ENCODE results near the gene ABCA8. TPM values are rescaled to one million over a fixed set of nuclear protein-coding genes. Genes with fewer than 3 reads are reported as not detected.

ABCA8 gene
- total RNA-seq, 1 donor from 2014 or later = 2.6 TPM

DNA sequence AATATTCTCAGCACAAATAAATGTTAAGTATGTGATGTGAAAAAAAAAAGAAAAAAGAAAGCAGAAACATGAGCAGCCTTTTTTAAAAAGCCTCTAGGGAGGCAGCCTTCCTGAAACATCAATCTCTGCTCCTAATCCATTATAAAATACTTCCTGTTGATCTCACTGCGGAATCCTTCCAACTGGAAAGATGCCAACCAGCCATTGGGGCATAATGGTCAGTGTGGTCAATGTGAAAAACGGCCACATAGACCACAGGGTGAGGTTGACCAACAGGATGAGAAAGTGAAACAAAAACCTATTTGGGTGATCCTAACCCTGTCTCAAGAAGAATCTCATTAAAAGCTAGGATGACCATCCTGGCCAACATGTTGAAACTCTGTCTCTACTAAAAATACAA lies 26.1 kb upstream of the ABCA8 start:
- Mint-ChIP-seq H3K27ac (no peak overlapping the region), H3K4me3 (no peak overlapping the region), H3K36me3 (no peaks in the 10 kb centered on the region), H3K4me1 (peaks cover 2% of the 10 kb centered on the region), H3K9me3 (peaks cover 4% of the 10 kb centered on the region), H3K27me3 (ENCODE audit: low read depth) (peaks cover 28% of the 10 kb centered on the region)
- TF ChIP-seq CTCF (IDR thresholded peaks at IDR 0.05; ENCODE audit: unreplicated experiment) = no peak
- DNase-seq (ENCODE audit: low spot score in 2 of 2, unreplicated experiment in 2 of 2) = no peak

- DNase-seq (ENCODE audit: low spot score in 2 of 2, unreplicated experiment in 2 of 2) = no peak
- no peak for TF ChIP-seq CTCF (IDR thresholded peaks at IDR 0.05; ENCODE audit: unreplicated experiment)
- peaks cover 4% of the 10 kb centered on the region for H3K9me3 Mint-ChIP-seq
- H3K4me1 Mint-ChIP-seq = no peaks in the 10 kb centered on the region
- H3K27me3 Mint-ChIP-seq (ENCODE audit: low read depth) = peaks cover 26% of the 10 kb centered on the region
- no peak overlapping the region for H3K4me3 Mint-ChIP-seq
- no peak overlapping the region for H3K27ac Mint-ChIP-seq
- H3K36me3 Mint-ChIP-seq = no peaks in the 10 kb centered on the region
Measured at GRCh38 chr17:68973098-68973846, 18.1 kb upstream of the ABCA8 start.

DNA sequence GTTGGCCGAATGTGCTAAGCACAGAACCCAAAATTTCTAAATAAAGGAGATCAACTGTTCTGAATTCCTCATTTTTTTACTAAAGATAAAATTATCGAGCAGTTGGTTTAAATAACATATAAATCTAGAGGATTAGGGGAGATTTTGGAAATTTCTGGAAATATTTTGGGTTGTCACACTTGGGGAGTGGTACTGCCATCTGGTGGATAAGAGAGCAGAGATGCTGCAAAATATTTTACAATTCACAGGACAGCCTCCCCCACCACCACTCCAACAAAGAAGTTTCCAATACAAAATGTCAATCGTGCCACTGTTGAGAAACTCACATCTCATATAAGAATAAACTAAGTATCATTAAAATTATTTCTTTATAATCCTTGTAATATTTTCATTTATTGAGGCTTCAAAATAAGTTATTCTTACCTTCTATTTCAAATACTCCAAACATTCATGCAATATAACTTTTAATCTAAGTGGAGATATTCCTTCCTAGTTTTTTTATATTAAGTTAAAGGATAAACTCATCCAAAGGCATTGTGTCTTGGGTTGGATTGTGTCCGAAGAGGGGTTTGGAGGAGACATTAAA lies 17.0 kb upstream of the ABCA8 start:
- Mint-ChIP-seq H3K27ac (no peak overlapping the region), H3K27me3 (ENCODE audit: low read depth) (peaks cover 28% of the 10 kb centered on the region), H3K4me1 (no peaks in the 10 kb centered on the region), H3K9me3 (no peaks in the 10 kb centered on the region), H3K4me3 (no peak overlapping the region), H3K36me3 (no peaks in the 10 kb centered on the region)
- no peak for DNase-seq (ENCODE audit: low spot score in 2 of 2, unreplicated experiment in 2 of 2)
- TF ChIP-seq CTCF (IDR thresholded peaks at IDR 0.05; ENCODE audit: unreplicated experiment) = peak; percentile 58

GRCh38 chr17:68969101-68969500 lies 13.9 kb upstream of the ABCA8 start:
- H3K4me1 Mint-ChIP-seq = no peaks in the 10 kb centered on the region
- TF ChIP-seq CTCF (IDR thresholded peaks at IDR 0.05; ENCODE audit: unreplicated experiment) = no peak
- DNase-seq (ENCODE audit: low spot score in 2 of 2, unreplicated experiment in 2 of 2) = no peak
- H3K27me3 Mint-ChIP-seq (ENCODE audit: low read depth) = peaks cover 18% of the 10 kb centered on the region
- no peak overlapping the region for H3K27ac Mint-ChIP-seq
- no peak overlapping the region for H3K4me3 Mint-ChIP-seq
- H3K36me3 Mint-ChIP-seq = no peaks in the 10 kb centered on the region
- no peaks in the 10 kb centered on the region for H3K9me3 Mint-ChIP-seq

GRCh38 chr17:68963958-68964357 lies 8.8 kb upstream of the ABCA8 start:
- no peaks in the 10 kb centered on the region for H3K36me3 Mint-ChIP-seq
- TF ChIP-seq CTCF (IDR thresholded peaks at IDR 0.05; ENCODE audit: unreplicated experiment) = no peak
- no peaks in the 10 kb centered on the region for H3K4me1 Mint-ChIP-seq
- H3K4me3 Mint-ChIP-seq = no peak overlapping the region
- peaks cover 12% of the 10 kb centered on the region for H3K27me3 Mint-ChIP-seq (ENCODE audit: low read depth)
- H3K27ac Mint-ChIP-seq = no peak overlapping the region
- DNase-seq (ENCODE audit: low spot score in 2 of 2, unreplicated experiment in 2 of 2) = no peak
- H3K9me3 Mint-ChIP-seq = peaks cover 4% of the 10 kb centered on the region
